Left lung (tissue), 10 donors: ENCODE results near the gene LARP1. TPM values are rescaled to one million over a fixed set of nuclear protein-coding genes. Genes with fewer than 3 reads are reported as not detected.

Experiments used
- ATAC-seq: fragments of 200-7000 bp; cut with Tn5 transposase; one replicate; pipeline ENCODE4 v1.9.1; 2020; ENCODE audit warnings: moderate library complexity
- DNase-seq, 4 donors: peaks; one replicate each; pipeline ENCODE4 v3.0.0-alpha.2; 2013 to 2020
- H3K27ac ChIP-seq, 2 donors: fragments of 200-600 bp; sonication (generic) in 1 of 2; one replicate each; pipeline versions ENCODE4 v1.5.0 to v1.8.0; 2020 to 2021
- H3K27me3 ChIP-seq, 2 donors: fragments of 200-600 bp; sonication (generic) in 1 of 2; one replicate each; pipeline versions ENCODE4 v1.5.0 to v1.8.0; 2020 to 2021
- H3K36me3 ChIP-seq, 2 donors: fragments of 200-600 bp; sonication (generic) in 1 of 2; one replicate each; pipeline versions ENCODE4 v1.5.0 to v1.8.0; 2020 to 2021
- H3K4me1 ChIP-seq, 2 donors: fragments of 200-600 bp; one replicate each; pipeline ENCODE4 v1.8.0; 2021
- H3K4me3 ChIP-seq, 2 donors: fragments of 200-600 bp; sonication (generic) in 1 of 2; one replicate each; pipeline versions ENCODE4 v1.5.0 to v1.8.0; 2020 to 2021; ENCODE audit warnings: mild to moderate bottlenecking in 1 of 2
- H3K9me3 ChIP-seq, 2 donors: fragments of 200-600 bp; sonication (generic) in 1 of 2; one replicate each; pipeline versions ENCODE4 v1.5.0 to v1.8.0; 2020 to 2021
- intact Hi-C, 2 donors: fragments of 100-400 bp; cut with DNase I; formaldehyde crosslinking; loops; one replicate each; pipeline versions ENCODE4 v1.11.2 to v1.14.2; 2022
- polyA plus RNA-seq, 6 donors: library from polyadenylated mRNA; unstranded; fragments of 120-200 nt; gene quantifications; one replicate each; pipeline ENCODE4 v1.2.1, GENCODE V29; 2013; ENCODE audit not compliant: insufficient read length in 6 of 6
- total RNA-seq, 2 donors: library from RNA; stranded (reverse); fragmentation: NEBNext Ultra II Directional; extraction: Animal tissue kit (Norgen Biotek cat#: 25700); gene quantifications; one replicate each; pipeline ENCODE4 v1.2.1, GENCODE V29; 2021
- TF ChIP-seq, protein P1 (sequence below), 2 donors: fragments of 200-600 bp; sonication (generic) in 1 of 2; IDR thresholded peaks; one replicate each; pipeline versions ENCODE4 v1.5.0 to v1.8.0; 2021; ENCODE audit warnings: antibody characterized with exemption in 2 of 2
- donor health status: DM: no; HTN: yes; CAD: no.
- donor health status: DM: no; HTN: no; CAD: no.

The LARP1 gene
- total and polyA plus RNA-seq, 8 donors = 90.3 to 172 (median 109) TPM

DNA sequence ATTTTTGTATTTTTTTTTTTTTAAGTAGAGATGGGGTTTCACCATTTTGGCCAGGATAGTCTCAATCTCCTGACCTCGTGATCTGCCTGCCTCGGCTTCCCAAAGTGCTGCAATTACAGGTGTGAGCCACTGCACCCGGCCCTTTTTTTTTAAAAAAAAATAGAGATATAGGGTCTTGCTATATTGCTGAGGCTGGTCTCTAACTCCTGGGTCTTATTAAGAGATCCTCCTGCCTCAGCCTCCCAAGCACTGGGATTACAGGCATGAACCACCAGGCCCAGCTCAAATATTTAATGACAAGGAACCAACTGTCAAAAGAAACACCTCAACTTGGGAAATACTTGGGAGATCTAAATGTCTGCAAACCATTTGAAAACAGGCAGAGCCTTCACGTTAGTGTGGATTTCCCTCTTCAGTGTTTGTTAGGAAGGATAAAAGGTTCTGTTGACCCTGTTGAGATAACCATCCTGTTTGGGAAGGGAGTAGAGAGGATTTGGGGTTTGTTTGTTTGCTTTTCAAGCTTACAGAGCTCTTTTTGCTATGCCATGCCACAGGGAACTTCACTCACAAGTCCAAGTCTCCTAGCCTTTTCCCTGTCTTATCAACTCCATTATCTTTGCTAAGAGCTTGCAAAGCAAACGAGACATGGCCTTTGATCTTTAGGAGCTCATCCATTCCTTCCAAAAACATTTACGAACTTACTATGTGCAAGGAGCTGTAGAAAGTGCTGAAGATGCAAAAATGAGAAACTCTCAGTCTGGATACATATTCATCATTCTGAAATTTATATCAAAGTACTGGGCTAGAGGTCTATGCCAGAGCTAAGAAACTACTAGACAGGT, 87.7 kb downstream of the LARP1 start:
- intact Hi-C loops = no loop called here
- ATAC-seq (no peak), DNase-seq (no peak)
- TF ChIP-seq, protein P1, sequence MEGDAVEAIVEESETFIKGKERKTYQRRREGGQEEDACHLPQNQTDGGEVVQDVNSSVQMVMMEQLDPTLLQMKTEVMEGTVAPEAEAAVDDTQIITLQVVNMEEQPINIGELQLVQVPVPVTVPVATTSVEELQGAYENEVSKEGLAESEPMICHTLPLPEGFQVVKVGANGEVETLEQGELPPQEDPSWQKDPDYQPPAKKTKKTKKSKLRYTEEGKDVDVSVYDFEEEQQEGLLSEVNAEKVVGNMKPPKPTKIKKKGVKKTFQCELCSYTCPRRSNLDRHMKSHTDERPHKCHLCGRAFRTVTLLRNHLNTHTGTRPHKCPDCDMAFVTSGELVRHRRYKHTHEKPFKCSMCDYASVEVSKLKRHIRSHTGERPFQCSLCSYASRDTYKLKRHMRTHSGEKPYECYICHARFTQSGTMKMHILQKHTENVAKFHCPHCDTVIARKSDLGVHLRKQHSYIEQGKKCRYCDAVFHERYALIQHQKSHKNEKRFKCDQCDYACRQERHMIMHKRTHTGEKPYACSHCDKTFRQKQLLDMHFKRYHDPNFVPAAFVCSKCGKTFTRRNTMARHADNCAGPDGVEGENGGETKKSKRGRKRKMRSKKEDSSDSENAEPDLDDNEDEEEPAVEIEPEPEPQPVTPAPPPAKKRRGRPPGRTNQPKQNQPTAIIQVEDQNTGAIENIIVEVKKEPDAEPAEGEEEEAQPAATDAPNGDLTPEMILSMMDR (IDR thresholded peaks at IDR 0.05) = no peak
- no peak overlapping the region for H3K4me3 ChIP-seq
- peaks cover 0 to 10% of the 10 kb centered on the region in 2 donors for H3K4me1 ChIP-seq
- H3K9me3 ChIP-seq = no peaks in the 10 kb centered on the region
- H3K27me3 ChIP-seq = no peaks in the 10 kb centered on the region
- H3K27ac ChIP-seq = no peak overlapping the region
- H3K36me3 ChIP-seq = no peaks in the 10 kb centered on the region

DNA sequence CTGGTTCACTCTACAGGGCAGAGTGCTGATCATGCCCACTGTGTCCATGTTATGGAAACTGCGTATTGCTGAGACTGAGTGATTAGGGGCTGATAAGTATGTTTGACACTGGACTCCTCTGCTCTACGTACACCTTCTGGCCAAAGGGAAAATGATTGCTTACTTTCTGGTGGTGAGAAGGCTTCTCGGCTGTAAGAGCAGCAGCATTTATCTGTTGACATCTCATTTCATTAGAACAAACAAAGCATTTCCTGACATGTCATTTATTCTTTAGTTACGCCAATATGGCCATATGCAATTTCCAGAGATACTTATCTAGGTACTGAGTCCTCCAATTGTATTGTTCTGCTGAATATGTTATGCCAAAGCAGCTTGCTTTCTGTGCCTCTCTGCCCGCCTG, 89.6 kb downstream of the LARP1 start:
- intact Hi-C loops = no loop called here
- H3K36me3 ChIP-seq = no peaks in the 10 kb centered on the region
- H3K9me3 ChIP-seq = no peaks in the 10 kb centered on the region
- TF ChIP-seq, protein P1 (IDR thresholded peaks at IDR 0.05) = no peak
- no peaks in the 10 kb centered on the region for H3K27me3 ChIP-seq
- DNase-seq = no peak
- peak overlapping the region in 1 of 2 donors; percentile 4 for H3K27ac ChIP-seq
- ATAC-seq = no peak
- H3K4me1 ChIP-seq = peaks cover 0 to 20% of the 10 kb centered on the region in 2 donors
- H3K4me3 ChIP-seq = no peak overlapping the region

DNA sequence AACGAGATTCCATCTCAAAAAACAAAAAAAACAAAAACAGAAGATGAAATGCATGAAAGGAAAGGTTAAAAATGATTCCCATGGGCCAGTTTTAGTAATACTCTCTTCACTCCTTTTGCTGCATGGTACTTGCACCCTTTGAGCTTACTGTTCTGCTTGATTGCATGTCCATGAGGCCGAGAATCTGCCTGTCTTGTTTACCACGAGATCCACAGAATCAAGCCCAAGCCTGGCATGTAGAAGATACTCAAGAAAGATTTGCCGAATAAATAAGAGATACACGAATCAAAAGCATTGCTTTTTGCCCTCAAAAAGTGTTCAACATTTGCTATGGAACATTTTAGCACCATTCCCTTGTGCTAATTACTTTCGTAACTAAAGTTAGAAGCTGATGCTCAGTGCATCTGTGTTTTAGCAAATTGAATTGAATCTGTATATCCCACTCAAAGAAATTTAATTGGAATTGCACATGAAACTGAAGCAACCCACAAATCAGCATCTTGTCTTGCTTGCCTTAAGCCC, 94.1 kb downstream of the LARP1 start:
- peak overlapping the region in 1 of 2 donors; percentile 35 for H3K4me3 ChIP-seq

DNA sequence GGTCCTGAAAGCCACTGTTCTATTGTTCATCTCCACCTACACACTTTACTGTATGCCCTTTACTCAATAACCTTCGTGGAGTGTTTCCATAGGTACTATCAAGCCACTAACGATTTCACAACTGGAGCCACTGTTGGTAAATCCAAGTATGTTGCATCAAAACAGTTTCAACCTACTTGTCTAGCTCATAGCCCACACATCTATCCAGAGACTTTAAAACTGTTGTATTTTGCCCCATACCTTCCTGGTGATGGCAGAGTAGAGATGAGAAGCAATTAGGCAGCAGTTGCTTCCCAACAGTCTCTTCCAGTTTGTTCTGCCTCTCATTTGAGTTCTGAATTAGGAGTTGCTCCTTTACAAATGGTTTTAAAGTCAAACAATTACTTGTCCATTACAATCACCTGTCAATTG, 94.6 kb downstream of the LARP1 start:
- Histone ChIP-seq H3K36me3 (no peaks in the 10 kb centered on the region), H3K4me3 (peak overlapping the region; percentile 35), H3K9me3 (no peaks in the 10 kb centered on the region), H3K27me3 (no peaks in the 10 kb centered on the region), H3K27ac (peak overlapping the region; percentile 39 to 88), H3K4me1 (peaks cover 5 to 29% of the 10 kb centered on the region in 2 donors)
- intact Hi-C loops = no loop called here
- ATAC-seq (peak; percentile 71), DNase-seq (no peak)
- TF ChIP-seq, protein P1 (IDR thresholded peaks at IDR 0.05) = no peak

More for the DNA sequence above, 94.1 kb downstream of the LARP1 start:
- Histone ChIP-seq H3K27ac (peak overlapping the region; percentile 39 to 88), H3K4me1 (peaks cover 5 to 34% of the 10 kb centered on the region in 2 donors), H3K9me3 (no peaks in the 10 kb centered on the region), H3K27me3 (no peaks in the 10 kb centered on the region), H3K36me3 (no peaks in the 10 kb centered on the region)
- TF ChIP-seq, protein P1 (IDR thresholded peaks at IDR 0.05) = no peak
- intact Hi-C loops = no loop called here
- no peak for DNase-seq
- no peak for ATAC-seq
